Ishikawa (cell line): Measurements from ENCODE around the gene CHAF1A.

Experiments used
- CEBPB ChIP-seq: IDR thresholded peaks from 2 replicates; pipeline ENCODE4 v1.6.1; 2012
- EGR1 ChIP-seq: IDR thresholded peaks from 2 replicates; pipeline ENCODE4 v1.6.1; 2012
- EP300 ChIP-seq: IDR thresholded peaks from 2 replicates; pipeline ENCODE4 v1.6.1; 2012; ENCODE audit warnings: borderline replicate concordance
- FOXM1 ChIP-seq: IDR thresholded peaks from 2 replicates; pipeline ENCODE4 v1.6.1; 2012; ENCODE audit warnings: low read depth, borderline replicate concordance
- NFIC ChIP-seq: IDR thresholded peaks from 2 replicates; pipeline ENCODE4 v1.6.1; 2012
- TAF1 ChIP-seq: IDR thresholded peaks from 2 replicates; pipeline ENCODE4 v1.6.1; 2012; ENCODE audit warnings: low read depth, mild to moderate bottlenecking
- TCF12 ChIP-seq: IDR thresholded peaks from 2 replicates; pipeline ENCODE4 v1.6.1; 2012; ENCODE audit warnings: low read depth
- TEAD4 ChIP-seq: IDR thresholded peaks from 2 replicates; pipeline ENCODE4 v1.6.1; 2012
- YY1 ChIP-seq: IDR thresholded peaks from 2 replicates; pipeline ENCODE4 v1.6.1; 2012; ENCODE audit warnings: low read depth

DNA sequence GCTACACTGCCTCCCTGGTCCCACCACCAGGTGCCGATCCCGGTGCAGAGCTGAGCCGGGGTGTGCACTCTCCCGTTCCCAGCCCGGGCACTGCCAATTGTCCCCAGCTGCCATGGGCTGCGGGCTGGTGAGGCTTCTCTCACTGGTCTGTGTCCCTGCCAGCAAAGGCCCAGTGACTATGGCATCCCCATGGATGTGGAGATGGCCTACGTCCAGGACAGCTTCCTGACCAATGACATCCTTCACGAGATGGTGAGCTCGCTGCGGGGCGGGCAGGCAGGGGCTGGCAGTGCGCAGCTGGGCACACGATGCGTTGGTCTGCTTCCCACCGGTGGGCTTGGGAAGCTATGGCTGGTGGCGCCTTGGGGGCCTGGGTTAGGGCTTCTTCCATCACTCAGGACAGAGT is 44.5 kb upstream of the CHAF1A start:
- no peak for TF ChIP-seq TAF1
- TF ChIP-seq YY1, result no peak
- no peak for TF ChIP-seq CEBPB
- no peak for TF ChIP-seq TEAD4
- TF ChIP-seq EGR1, result no peak
- no peak for TF ChIP-seq NFIC
- no peak for TF ChIP-seq EP300
- no peak for TF ChIP-seq TCF12
- TF ChIP-seq FOXM1, result no peak
